Prostate gland (tissue), 2 donors: ENCODE data around the gene THBS2.

Experiments
- CTCF ChIP-seq, 4 experiments: fragments of 200-600 bp in 2 of 4; fragments of 450-650 bp in 2 of 4; sonication (generic) in 2 of 4; IDR thresholded peaks; 1 replicate in 3 of 4; 2 replicates in 1 of 4; pipeline ENCODE4 v1.5.1; 2016 to 2019; ENCODE audit warnings: antibody characterized with exemption in 4 of 4, mild to moderate bottlenecking in 2 of 4, moderate library complexity in 2 of 4
- POLR2A ChIP-seq: fragments of 450-650 bp; IDR thresholded peaks from one replicate; pipeline ENCODE4 v1.6.1; 2016; ENCODE audit warnings: antibody characterized with exemption, mild to moderate bottlenecking
- POLR2AphosphoS5 ChIP-seq: sonication (generic); formaldehyde crosslinking; IDR thresholded peaks from one replicate; pipeline ENCODE4 v1.6.1; 2017; ENCODE audit warnings: antibody characterized with exemption

- TF ChIP-seq CTCF (IDR thresholded peaks at IDR 0.05) (no peak), POLR2A (no peak), POLR2AphosphoS5 (no peak)
Measured at GRCh38 chr6:169256061-169256460, 2.4 kb upstream of the THBS2 start.
